Parathyroid adenoma (tissue), 2 donors: ENCODE results near the gene ITSN1.

Experiments used
- H2AFZ ChIP-seq: fragments of 300-600 bp; sonication (generic); one replicate; pipeline ENCODE4 v1.7.0; 2017; ENCODE audit warnings: antibody characterized with exemption, mild to moderate bottlenecking
- H3K27ac ChIP-seq: fragments of 300-600 bp; sonication (generic); one replicate; pipeline ENCODE4 v1.7.0; 2017
- H3K27me3 ChIP-seq: fragments of 300-600 bp; sonication (generic); one replicate; pipeline ENCODE4 v1.7.0; 2017; ENCODE audit warnings: low read length; ENCODE audit not compliant: control insufficient read depth, insufficient read depth
- H3K36me3 ChIP-seq: fragments of 300-600 bp; sonication (generic); one replicate; pipeline ENCODE4 v1.7.0; 2017; ENCODE audit warnings: low read length; ENCODE audit not compliant: control insufficient read depth, insufficient read depth
- H3K4me1 ChIP-seq: fragments of 300-600 bp; sonication (generic); one replicate; pipeline ENCODE4 v1.7.0; 2017; ENCODE audit warnings: control low read depth
- H3K4me2 ChIP-seq: fragments of 300-600 bp; sonication (generic); one replicate; pipeline ENCODE4 v1.7.0; 2017; ENCODE audit warnings: low read length
- H3K4me3 ChIP-seq: fragments of 300-600 bp; sonication (generic); one replicate; pipeline ENCODE4 v1.7.0; 2017; ENCODE audit warnings: low read depth, low read length
- H3K79me2 ChIP-seq: fragments of 300-600 bp; sonication (generic); one replicate; pipeline ENCODE4 v1.7.0; 2017; ENCODE audit warnings: control low read depth
- H3K9ac ChIP-seq: fragments of 300-600 bp; sonication (generic); one replicate; pipeline ENCODE4 v1.7.0; 2017; ENCODE audit warnings: mild to moderate bottlenecking
- H3K9me3 ChIP-seq: fragments of 300-600 bp; sonication (generic); one replicate; pipeline ENCODE4 v1.7.0; 2017; ENCODE audit warnings: low read length; ENCODE audit not compliant: control insufficient read depth
- CTCF ChIP-seq: fragments of 300-600 bp; sonication (generic); IDR thresholded peaks from one replicate; pipeline ENCODE4 v1.7.0; 2017; ENCODE audit warnings: antibody characterized with exemption, mild to moderate bottlenecking
- donor health status: primary hyperparathyroidism.

Gene ITSN1

GRCh38 chr21:33810766-33811165, 168.5 kb downstream of the ITSN1 start:
- H3K79me2 ChIP-seq: no peaks in the 10 kb centered on the region
- TF ChIP-seq CTCF: no peak
- no peak overlapping the region for H3K4me2 ChIP-seq
- H3K27ac ChIP-seq: no peak overlapping the region
- no peaks in the 10 kb centered on the region for H3K9me3 ChIP-seq
- H3K4me1 ChIP-seq: no peaks in the 10 kb centered on the region
- H3K36me3 ChIP-seq: no peaks in the 10 kb centered on the region
- H2AFZ ChIP-seq: no peak overlapping the region
- no peaks in the 10 kb centered on the region for H3K27me3 ChIP-seq
- H3K4me3 ChIP-seq: no peak overlapping the region
- no peak overlapping the region for H3K9ac ChIP-seq

- H3K4me1 ChIP-seq: no peaks in the 10 kb centered on the region
- H3K4me2 ChIP-seq: no peak overlapping the region
- no peak overlapping the region for H3K9ac ChIP-seq
- no peak overlapping the region for H3K4me3 ChIP-seq
- no peak overlapping the region for H2AFZ ChIP-seq
- no peaks in the 10 kb centered on the region for H3K36me3 ChIP-seq
- no peaks in the 10 kb centered on the region for H3K9me3 ChIP-seq
- H3K27me3 ChIP-seq: no peaks in the 10 kb centered on the region
- H3K79me2 ChIP-seq: no peaks in the 10 kb centered on the region
- no peak for TF ChIP-seq CTCF
- H3K27ac ChIP-seq: no peak overlapping the region
Observed at GRCh38 chr21:33811167-33812010, 169.1 kb downstream of the ITSN1 start.

- no peaks in the 10 kb centered on the region for H3K9me3 ChIP-seq
- H3K4me3 ChIP-seq: no peak overlapping the region
- H3K4me1 ChIP-seq: no peaks in the 10 kb centered on the region
- H3K27ac ChIP-seq: no peak overlapping the region
- no peak for TF ChIP-seq CTCF
- H3K36me3 ChIP-seq: no peaks in the 10 kb centered on the region
- H3K27me3 ChIP-seq: no peaks in the 10 kb centered on the region
- no peak overlapping the region for H3K4me2 ChIP-seq
- no peak overlapping the region for H2AFZ ChIP-seq
- H3K9ac ChIP-seq: no peak overlapping the region
- H3K79me2 ChIP-seq: no peaks in the 10 kb centered on the region
Observed at GRCh38 chr21:33813832-33814365, 171.6 kb downstream of the ITSN1 start.

GRCh38 chr21:33815143-33815707, 172.9 kb downstream of the ITSN1 start:
- no peak for TF ChIP-seq CTCF
- Histone ChIP-seq H3K4me3 (no peak overlapping the region), H3K27ac (no peak overlapping the region), H3K9me3 (no peaks in the 10 kb centered on the region), H2AFZ (no peak overlapping the region), H3K27me3 (no peaks in the 10 kb centered on the region), H3K9ac (no peak overlapping the region), H3K4me1 (no peaks in the 10 kb centered on the region), H3K79me2 (no peaks in the 10 kb centered on the region), H3K4me2 (no peak overlapping the region), H3K36me3 (no peaks in the 10 kb centered on the region)
